Ovary (tissue), 9 donors: ENCODE results near the gene CLDN24. TPM values are rescaled to one million over a fixed set of nuclear protein-coding genes. Genes with fewer than 3 reads are reported as not detected.

Experiments
- DNase-seq, 5 donors: peaks; one replicate each; pipeline ENCODE4 v3.0.0-alpha.2; 2019 to 2020
- H3K27ac ChIP-seq, 2 donors: fragments of 200-600 bp; one replicate each; pipeline versions ENCODE4 v1.5.1 to v1.8.0; 2019 to 2022
- H3K27me3 ChIP-seq: fragments of 200-600 bp; one replicate; pipeline ENCODE4 v1.8.0; 2022
- H3K36me3 ChIP-seq: fragments of 200-600 bp; sonication (generic); one replicate; pipeline ENCODE4 v1.5.1; 2019
- H3K4me1 ChIP-seq: one replicate; pipeline ENCODE4 v1.8.1; 2013; ENCODE audit warnings: mild to moderate bottlenecking, moderate library complexity; ENCODE audit not compliant: insufficient read depth
- H3K4me3 ChIP-seq: fragments of 200-600 bp; sonication (generic); one replicate; pipeline ENCODE4 v1.5.1; 2017
- H3K9me3 ChIP-seq, 2 donors: fragments of 200-600 bp in 1 of 2; sonication (generic) in 1 of 2; one replicate each; pipeline versions ENCODE4 v1.5.1 to v1.8.1; 2013 to 2019; ENCODE audit warnings: mild to moderate bottlenecking in 1 of 2, moderate library complexity in 1 of 2
- CTCF ChIP-seq, 3 donors: fragments of 450-650 bp in 2 of 3; fragments of 200-600 bp in 1 of 3; IDR thresholded peaks; one replicate each; pipeline versions ENCODE4 v1.5.1 to v1.8.0; 2016 to 2022; ENCODE audit warnings: antibody characterized with exemption in 3 of 3, mild to moderate bottlenecking in 1 of 3
- EP300 ChIP-seq: sonication (generic); formaldehyde crosslinking; IDR thresholded peaks from one replicate; pipeline ENCODE4 v1.6.1; 2017; ENCODE audit warnings: antibody characterized with exemption
- POLR2A ChIP-seq: fragments of 450-650 bp; IDR thresholded peaks from one replicate; pipeline ENCODE4 v1.6.1; 2017; ENCODE audit warnings: antibody characterized with exemption, mild to moderate bottlenecking, moderate library complexity
- WGBS, 3 donors: extraction: QIAGEN DNeasy Blood & Tissue Kit in 1 of 3; methylation state at CpG; one replicate each; pipeline versions ENCODE4 v1.1.5 to v1.1.7; 2013 to 2017; 5-methylcytosine and 5-hydroxymethylcytosine counted together
- intact Hi-C, 4 donors: fragments of 100-400 bp; cut with DNase I; formaldehyde crosslinking; loops; one replicate each; pipeline versions ENCODE4 v1.11.0 to v1.15.1; 2022 to 2023
- polyA plus RNA-seq, 2 donors: library from polyadenylated mRNA; stranded (reverse); fragments of 200-250 nt in 1 of 2; fragments of 350-450 nt in 1 of 2; fragmentation: Illumina TruSeq in 1 of 2; extraction: RNeasy Lipid Tissue Mini Kit (QIAGEN cat#74804) in 1 of 2; gene quantifications; one replicate each; pipeline ENCODE4 v1.2.3, GENCODE V29; 2013 to 2014
- total RNA-seq, 7 donors: library from RNA; depleted of rRNA in 2 of 7; stranded (reverse); fragments of >200 nt in 2 of 7; fragmentation: NEBNext Ultra II Directional in 3 of 7; extraction: Animal tissue kit (Norgen Biotek cat#: 25700) in 3 of 7; gene quantifications; one replicate each; pipeline versions ENCODE4 v1.1.0 to v1.2.4, GENCODE V29; 2016 to 2023
- donor health status: DM: no; HTN: no; CAD: no; lungs with moderate emphysema.
- donor health status: DM: no; HTN: no; CAD: no.
- donor health status: Bipolar disorder and iron deficiency.
- donor health status: DM: yes; HTN: yes; CAD: no.
- donor health status: DM: no; HTN: no; CAD: no.
- donor health status: DM: yes; HTN: yes; CAD: no.

The CLDN24 gene
- total and polyA plus RNA-seq, 9 donors = not detected

GRCh38 chr4:183354219-183354618 is 32.0 kb upstream of the CLDN24 start:
- Histone ChIP-seq H3K27me3 (no peaks in the 10 kb centered on the region), H3K4me1 (no peaks in the 10 kb centered on the region), H3K27ac (no peak overlapping the region), H3K36me3 (no peaks in the 10 kb centered on the region), H3K9me3 (no peaks in the 10 kb centered on the region), H3K4me3 (no peak overlapping the region)
- no peak for TF ChIP-seq POLR2A
- no peak for TF ChIP-seq CTCF (IDR thresholded peaks at IDR 0.05)
- TF ChIP-seq EP300 = no peak
- intact Hi-C loops = no loop called here
- no peak for DNase-seq
- WGBS, 3 donors = 61 to 70% (median 67%) methylated on average over 9 of the region's 9 CpGs

- WGBS, 3 donors = 83 to 88% (median 83%) methylated on average over 8 of the region's 8 CpGs
- Histone ChIP-seq H3K4me3 (no peak overlapping the region), H3K4me1 (no peaks in the 10 kb centered on the region), H3K27ac (no peak overlapping the region), H3K27me3 (no peaks in the 10 kb centered on the region), H3K36me3 (no peaks in the 10 kb centered on the region), H3K9me3 (no peaks in the 10 kb centered on the region)
- TF ChIP-seq POLR2A = no peak
- DNase-seq = no peak
- intact Hi-C loops = no loop called here
Observed at GRCh38 chr4:183353557-183353956, 31.3 kb upstream of the CLDN24 start.

DNA sequence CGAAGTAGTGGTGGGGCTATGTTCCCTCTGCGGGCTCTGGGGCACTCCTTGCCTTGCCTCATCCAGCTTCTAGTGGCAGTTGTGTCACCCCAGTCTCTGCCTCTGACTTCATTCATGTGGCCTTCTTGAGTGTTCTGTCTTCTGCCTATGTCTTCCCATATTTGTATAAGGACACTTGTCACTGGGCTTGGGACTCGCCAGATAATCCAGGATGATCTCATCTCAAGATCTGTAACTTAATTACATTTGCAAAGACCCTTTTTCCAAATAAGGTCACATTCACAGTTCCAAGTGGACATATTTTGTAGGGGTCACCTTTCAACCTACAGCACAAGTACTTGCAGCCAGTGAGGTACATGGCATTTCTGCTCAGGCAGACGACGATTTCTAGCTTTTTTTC is 30.3 kb upstream of the CLDN24 start:
- Histone ChIP-seq H3K27ac (no peak overlapping the region), H3K4me1 (no peaks in the 10 kb centered on the region), H3K36me3 (no peaks in the 10 kb centered on the region), H3K9me3 (no peaks in the 10 kb centered on the region), H3K27me3 (no peaks in the 10 kb centered on the region), H3K4me3 (no peak overlapping the region)
- intact Hi-C loops = no loop called here
- TF ChIP-seq CTCF (IDR thresholded peaks at IDR 0.05) (no peak), EP300 (no peak), POLR2A (no peak)
- WGBS, 3 donors = 87 to 89% (median 88%) methylated on average over 5 of the region's 5 CpGs
- no peak for DNase-seq

DNA sequence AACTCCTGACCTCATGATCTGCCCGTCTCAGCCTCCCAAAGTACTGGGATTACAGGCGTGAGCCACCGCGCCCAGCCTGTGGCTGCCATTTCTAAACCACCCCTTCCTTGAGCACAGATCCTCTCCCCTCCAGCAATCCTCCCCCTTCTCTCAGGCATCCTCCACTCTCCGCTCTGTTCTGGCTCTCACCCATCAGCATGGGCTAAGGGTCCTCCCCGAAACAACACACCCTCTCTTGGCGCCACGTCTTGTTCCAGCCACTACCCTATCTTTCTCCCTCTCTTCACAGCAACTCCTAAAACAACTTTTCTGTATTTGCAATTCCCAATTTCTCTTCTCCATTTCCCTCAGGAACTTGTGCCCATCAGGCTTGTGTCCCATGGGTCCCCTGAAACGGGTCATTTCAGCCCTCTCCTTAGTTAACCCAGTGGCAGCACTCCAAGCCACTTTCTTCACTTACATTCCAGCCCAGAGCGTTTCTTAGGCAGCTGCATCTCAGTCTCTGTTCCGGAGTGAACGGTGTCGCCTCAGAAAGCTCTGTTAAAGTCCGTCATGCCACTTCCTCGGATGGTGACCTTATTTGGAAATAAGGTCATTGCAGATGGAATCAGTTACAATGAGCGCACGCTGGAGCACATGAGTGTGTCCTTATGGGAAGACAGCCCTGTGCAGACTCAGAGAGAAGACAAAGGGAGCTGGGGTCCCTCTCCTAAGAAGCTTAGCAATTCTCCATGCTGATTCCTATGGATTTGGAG is 28.3 kb upstream of the CLDN24 start:
- no peaks in the 10 kb centered on the region for H3K27me3 ChIP-seq
- 86 to 88% (median 87%) methylated on average over 17 of the region's 17 CpGs for WGBS, 3 donors
- H3K4me1 ChIP-seq = no peaks in the 10 kb centered on the region
- H3K9me3 ChIP-seq = no peaks in the 10 kb centered on the region
- H3K36me3 ChIP-seq = no peaks in the 10 kb centered on the region
- no peak for DNase-seq
- intact Hi-C loops = no loop called here
- H3K4me3 ChIP-seq = no peak overlapping the region
- no peak overlapping the region for H3K27ac ChIP-seq
- no peak for TF ChIP-seq EP300
- no peak for TF ChIP-seq POLR2A
- TF ChIP-seq CTCF (IDR thresholded peaks at IDR 0.05) = no peak

DNA sequence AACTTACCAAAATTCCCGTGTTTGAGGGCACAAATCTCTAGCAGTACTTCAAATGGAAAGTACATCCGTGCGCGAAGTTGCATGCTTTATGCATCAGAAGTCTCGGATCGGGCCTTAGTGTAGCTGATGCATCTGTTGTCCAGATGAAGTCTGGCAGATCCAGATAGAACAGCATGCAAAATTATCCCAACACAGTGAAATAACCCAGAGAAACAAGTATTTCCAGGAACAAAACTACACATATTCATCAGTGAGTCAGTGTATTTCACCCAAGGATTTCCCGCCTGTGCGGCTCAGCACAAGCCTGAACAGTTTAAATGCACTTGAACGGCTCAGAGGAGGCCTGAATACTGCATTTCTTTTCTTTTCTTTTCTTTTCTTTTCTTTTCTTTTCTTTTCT is 27.4 kb upstream of the CLDN24 start:
- Histone ChIP-seq H3K9me3 (no peaks in the 10 kb centered on the region), H3K36me3 (no peaks in the 10 kb centered on the region), H3K4me3 (no peak overlapping the region), H3K4me1 (no peaks in the 10 kb centered on the region), H3K27ac (no peak overlapping the region), H3K27me3 (no peaks in the 10 kb centered on the region)
- intact Hi-C loops = no loop called here
- DNase-seq = no peak
- WGBS, 3 donors = 91 to 93% (median 92%) methylated on average over 9 of the region's 9 CpGs
- TF ChIP-seq POLR2A (no peak), CTCF (IDR thresholded peaks at IDR 0.05) (no peak), EP300 (no peak)
